HepG2 (cell line): ENCODE measurements around the gene DIABLO. TPM values are rescaled to one million over a fixed set of nuclear protein-coding genes. Genes with fewer than 3 reads are reported as not detected.
A peak's percentile ranks its signal among the peaks of the same experiment; 100 is the strongest.

Source experiments
- AHR ChIP-seq: IDR thresholded peaks from 2 replicates; pipeline ENCODE4 v1.6.1; 2018; ENCODE audit warnings: missing genetic modification reagents, missing compliant biosample characterization
- ARHGAP35 ChIP-seq: sonication (generic); formaldehyde crosslinking; IDR thresholded peaks from 2 replicates; pipeline ENCODE4 v1.9.0; 2022; ENCODE audit warnings: mild to moderate bottlenecking, inconsistent platforms, moderate library complexity, missing genetic modification reagents, borderline replicate concordance
- BHLHE40 ChIP-seq: IDR thresholded peaks from 2 replicates; pipeline ENCODE4 v1.6.1; 2011; ENCODE audit warnings: low read length, improper control_type of control experiment
- DMAP1 ChIP-seq: IDR thresholded peaks from 2 replicates; pipeline ENCODE4 v1.6.1; 2016
- GTF2F1 ChIP-seq: fragments of 150-350 bp; IDR thresholded peaks from 2 replicates; pipeline ENCODE4 v1.6.1; 2014; ENCODE audit warnings: low read length
- HOXA7 ChIP-seq: sonication (generic); formaldehyde crosslinking; IDR thresholded peaks from 2 replicates; pipeline ENCODE4 v1.8.1; 2022; ENCODE audit warnings: mild to moderate bottlenecking, missing genetic modification reagents, moderate library complexity
- KDM2A ChIP-seq: sonication (generic); formaldehyde crosslinking; IDR thresholded peaks from 2 replicates; pipeline ENCODE4 v1.4.0; 2020; ENCODE audit warnings: low read depth, missing genetic modification reagents, borderline replicate concordance
- MBNL3 ChIP-seq: fragments of 250-450 bp; sonication (Bioruptor Pico); conservative IDR thresholded peaks from 2 replicates; pipeline ENCODE4 v1.8.0; 2022; ENCODE audit warnings: mild to moderate bottlenecking, inconsistent platforms
- NFIC ChIP-seq: IDR thresholded peaks from 2 replicates; pipeline ENCODE4 v1.6.1; 2012; ENCODE audit warnings: mild to moderate bottlenecking, low read length, inconsistent platforms
- NR1H2 ChIP-seq: sonication (generic); formaldehyde crosslinking; IDR thresholded peaks from 2 replicates; pipeline ENCODE4 v1.8.1; 2022; ENCODE audit warnings: low read depth, missing genetic modification reagents, borderline replicate concordance
- PITX1 ChIP-seq: sonication (generic); formaldehyde crosslinking; IDR thresholded peaks from 2 replicates; pipeline ENCODE4 v1.5.1; 2020; ENCODE audit warnings: mild to moderate bottlenecking, missing genetic modification reagents
- POLR2AphosphoS2 ChIP-seq: IDR thresholded peaks from 2 replicates; pipeline ENCODE4 v1.6.1; 2011; ENCODE audit warnings: low read depth, low read length, improper control_type of control experiment
- SMARCE1 ChIP-seq: fragments of 450-650 bp; IDR thresholded peaks from 2 replicates; pipeline ENCODE4 v1.6.1; 2017; ENCODE audit warnings: borderline replicate concordance
- ZKSCAN1 ChIP-seq: fragments of 150-350 bp; IDR thresholded peaks from 2 replicates; pipeline ENCODE4 v1.6.1; 2014; ENCODE audit warnings: low read length
- ZNF136 ChIP-seq: sonication (generic); formaldehyde crosslinking; IDR thresholded peaks from 2 replicates; pipeline ENCODE4 v1.8.1; 2022; ENCODE audit warnings: low read depth, mild to moderate bottlenecking, moderate library complexity, missing genetic modification reagents
- ZNF652 ChIP-seq: IDR thresholded peaks from 2 replicates; pipeline ENCODE4 v1.6.1; 2016; ENCODE audit warnings: low read depth, borderline replicate concordance
- ZNF737 ChIP-seq: sonication (generic); formaldehyde crosslinking; IDR thresholded peaks from 2 replicates; pipeline ENCODE4 v1.5.0; 2020; ENCODE audit warnings: missing genetic modification reagents, mild to moderate bottlenecking, borderline replicate concordance
- ZNF75D ChIP-seq: sonication (generic); formaldehyde crosslinking; IDR thresholded peaks from 2 replicates; pipeline ENCODE4 v1.8.1; 2023; ENCODE audit warnings: missing genetic modification reagents, mild to moderate bottlenecking, borderline replicate concordance
- polyA plus RNA-seq, 8 experiments: library from polyadenylated mRNA; depleted of rRNA in 3 of 8; stranded (reverse) in 7 of 8; unstranded in 1 of 8; fragments of >200 nt; fragmentation: Illumina TruSeq in 4 of 8; extraction: Trizol in 4 of 8; gene quantifications; 2 replicates each; pipeline versions ENCODE4 v1.2.1 to v1.2.3, GENCODE V29; 2011 to 2016; ENCODE audit warnings: low read depth in 4 of 8, missing spikeins in 1 of 8, mixed read lengths in 1 of 8; ENCODE audit not compliant: insufficient read depth in 1 of 8
- total RNA-seq, 5 experiments: library from RNA; depleted of rRNA; stranded (reverse); fragments of >200 nt; fragmentation: Illumina TruSeq; extraction: Trizol; gene quantifications; 2 replicates each; pipeline ENCODE4 v1.2.3, GENCODE V29; 2016; ENCODE audit warnings: low read depth in 1 of 5
- TF ChIP-seq, protein P1 (sequence below): sonication (generic); formaldehyde crosslinking; IDR thresholded peaks from 2 replicates; pipeline ENCODE4; 2020; ENCODE audit warnings: missing genetic modification reagents, mild to moderate bottlenecking, borderline replicate concordance
- TF ChIP-seq, protein P2 (sequence below): sonication (generic); formaldehyde crosslinking; conservative IDR thresholded peaks from 2 replicates; pipeline ENCODE4 v1.8.0; 2022; ENCODE audit warnings: mild to moderate bottlenecking, moderate library complexity, missing genetic modification reagents
- TF ChIP-seq, protein P3 (sequence below): sonication (generic); formaldehyde crosslinking; IDR thresholded peaks from 2 replicates; pipeline ENCODE4 v1.8.1; 2023; ENCODE audit warnings: mild to moderate bottlenecking, missing genetic modification reagents
- TF ChIP-seq, protein P4 (sequence below): sonication (generic); formaldehyde crosslinking; IDR thresholded peaks from 2 replicates; pipeline ENCODE4 v1.5.1; 2020; ENCODE audit warnings: missing genetic modification reagents, mild to moderate bottlenecking, borderline replicate concordance

Gene DIABLO
- total and polyA plus RNA-seq, 2 of the 13 experiments (the other 11 are each of a cell fraction or from before 2014, with no cell fraction given), result 20.7 to 70.9 TPM

DNA sequence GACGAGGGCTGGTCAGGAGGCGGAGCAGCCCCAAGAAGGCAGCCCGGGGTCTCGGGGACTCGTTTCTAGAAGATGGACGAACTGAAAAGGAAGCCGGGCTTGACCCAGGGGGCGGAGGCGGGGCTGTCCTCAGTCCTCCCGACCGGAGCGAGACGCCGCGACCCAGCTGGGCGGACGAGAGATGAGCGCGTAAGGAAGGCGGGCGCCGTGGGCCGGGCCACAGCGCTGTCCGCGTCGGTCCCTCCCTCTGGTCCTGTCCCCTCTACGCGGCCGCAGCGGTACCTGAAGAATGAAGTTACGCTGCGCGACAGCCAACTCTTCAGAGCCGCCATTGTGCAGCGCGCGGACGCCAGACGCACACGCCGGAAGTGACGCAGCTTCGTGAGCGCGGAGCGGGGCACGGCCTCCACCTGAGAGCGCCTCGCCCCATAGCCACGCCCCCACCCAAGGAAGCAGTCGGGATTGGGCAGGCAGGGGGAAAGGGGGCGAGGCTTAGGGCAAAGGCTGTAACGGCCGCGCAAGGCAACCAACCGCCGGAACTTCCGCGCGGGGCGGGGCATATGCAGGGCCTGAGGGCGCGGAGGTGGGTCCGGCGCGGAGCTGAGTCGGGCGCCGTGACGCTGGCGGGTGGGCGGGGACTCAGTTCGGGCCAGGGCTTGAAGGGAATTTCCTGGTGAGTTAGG, at the start of gene DIABLO (continued):
- TF ChIP-seq, protein P1, sequence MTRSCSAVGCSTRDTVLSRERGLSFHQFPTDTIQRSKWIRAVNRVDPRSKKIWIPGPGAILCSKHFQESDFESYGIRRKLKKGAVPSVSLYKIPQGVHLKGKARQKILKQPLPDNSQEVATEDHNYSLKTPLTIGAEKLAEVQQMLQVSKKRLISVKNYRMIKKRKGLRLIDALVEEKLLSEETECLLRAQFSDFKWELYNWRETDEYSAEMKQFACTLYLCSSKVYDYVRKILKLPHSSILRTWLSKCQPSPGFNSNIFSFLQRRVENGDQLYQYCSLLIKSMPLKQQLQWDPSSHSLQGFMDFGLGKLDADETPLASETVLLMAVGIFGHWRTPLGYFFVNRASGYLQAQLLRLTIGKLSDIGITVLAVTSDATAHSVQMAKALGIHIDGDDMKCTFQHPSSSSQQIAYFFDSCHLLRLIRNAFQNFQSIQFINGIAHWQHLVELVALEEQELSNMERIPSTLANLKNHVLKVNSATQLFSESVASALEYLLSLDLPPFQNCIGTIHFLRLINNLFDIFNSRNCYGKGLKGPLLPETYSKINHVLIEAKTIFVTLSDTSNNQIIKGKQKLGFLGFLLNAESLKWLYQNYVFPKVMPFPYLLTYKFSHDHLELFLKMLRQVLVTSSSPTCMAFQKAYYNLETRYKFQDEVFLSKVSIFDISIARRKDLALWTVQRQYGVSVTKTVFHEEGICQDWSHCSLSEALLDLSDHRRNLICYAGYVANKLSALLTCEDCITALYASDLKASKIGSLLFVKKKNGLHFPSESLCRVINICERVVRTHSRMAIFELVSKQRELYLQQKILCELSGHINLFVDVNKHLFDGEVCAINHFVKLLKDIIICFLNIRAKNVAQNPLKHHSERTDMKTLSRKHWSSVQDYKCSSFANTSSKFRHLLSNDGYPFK (CRISPR knock-in tag), result peak; percentile 98
- TF ChIP-seq AHR (CRISPR knock-in tag) (0 out of 2 replicates have a peak, but pooled peaks have one; percentile 60), ZNF75D (CRISPR knock-in tag) (no peak), MBNL3 (CRISPR knock-in tag) (no peak), ZNF652 (CRISPR knock-in tag) (no peak), ZNF737 (CRISPR knock-in tag) (no peak), ZKSCAN1 (no peak), KDM2A (peak; percentile 98), POLR2AphosphoS2 (peak; percentile 73; the same call in 1 of the 2 replicates), DMAP1 (CRISPR knock-in tag) (peak; percentile 89), ZNF136 (CRISPR knock-in tag) (no peak), NR1H2 (CRISPR knock-in tag) (no peak), NFIC (no peak), PITX1 (CRISPR knock-in tag) (no peak), HOXA7 (CRISPR knock-in tag) (0 out of 2 replicates have a peak, but pooled peaks have one; percentile 18), GTF2F1 (no peak), BHLHE40 (peak; percentile 39; the same call in 1 of the 2 replicates), SMARCE1 (no peak), ARHGAP35 (CRISPR knock-in tag) (peak; percentile 79; the same call in 1 of the 2 replicates)
- TF ChIP-seq, protein P2, sequence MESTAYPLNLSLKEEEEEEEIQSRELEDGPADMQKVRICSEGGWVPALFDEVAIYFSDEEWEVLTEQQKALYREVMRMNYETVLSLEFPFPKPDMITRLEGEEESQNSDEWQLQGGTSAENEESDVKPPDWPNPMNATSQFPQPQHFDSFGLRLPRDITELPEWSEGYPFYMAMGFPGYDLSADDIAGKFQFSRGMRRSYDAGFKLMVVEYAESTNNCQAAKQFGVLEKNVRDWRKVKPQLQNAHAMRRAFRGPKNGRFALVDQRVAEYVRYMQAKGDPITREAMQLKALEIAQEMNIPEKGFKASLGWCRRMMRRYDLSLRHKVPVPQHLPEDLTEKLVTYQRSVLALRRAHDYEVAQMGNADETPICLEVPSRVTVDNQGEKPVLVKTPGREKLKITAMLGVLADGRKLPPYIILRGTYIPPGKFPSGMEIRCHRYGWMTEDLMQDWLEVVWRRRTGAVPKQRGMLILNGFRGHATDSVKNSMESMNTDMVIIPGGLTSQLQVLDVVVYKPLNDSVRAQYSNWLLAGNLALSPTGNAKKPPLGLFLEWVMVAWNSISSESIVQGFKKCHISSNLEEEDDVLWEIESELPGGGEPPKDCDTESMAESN (CRISPR knock-in tag), result peak; percentile 12; the same call in 1 of the 2 replicates
- TF ChIP-seq, protein P3, sequence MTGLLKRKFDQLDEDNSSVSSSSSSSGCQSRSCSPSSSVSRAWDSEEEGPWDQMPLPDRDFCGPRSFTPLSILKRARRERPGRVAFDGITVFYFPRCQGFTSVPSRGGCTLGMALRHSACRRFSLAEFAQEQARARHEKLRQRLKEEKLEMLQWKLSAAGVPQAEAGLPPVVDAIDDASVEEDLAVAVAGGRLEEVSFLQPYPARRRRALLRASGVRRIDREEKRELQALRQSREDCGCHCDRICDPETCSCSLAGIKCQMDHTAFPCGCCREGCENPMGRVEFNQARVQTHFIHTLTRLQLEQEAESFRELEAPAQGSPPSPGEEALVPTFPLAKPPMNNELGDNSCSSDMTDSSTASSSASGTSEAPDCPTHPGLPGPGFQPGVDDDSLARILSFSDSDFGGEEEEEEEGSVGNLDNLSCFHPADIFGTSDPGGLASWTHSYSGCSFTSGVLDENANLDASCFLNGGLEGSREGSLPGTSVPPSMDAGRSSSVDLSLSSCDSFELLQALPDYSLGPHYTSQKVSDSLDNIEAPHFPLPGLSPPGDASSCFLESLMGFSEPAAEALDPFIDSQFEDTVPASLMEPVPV (CRISPR knock-in tag), result peak; percentile 71; the same call in 1 of the 2 replicates
- TF ChIP-seq, protein P4, sequence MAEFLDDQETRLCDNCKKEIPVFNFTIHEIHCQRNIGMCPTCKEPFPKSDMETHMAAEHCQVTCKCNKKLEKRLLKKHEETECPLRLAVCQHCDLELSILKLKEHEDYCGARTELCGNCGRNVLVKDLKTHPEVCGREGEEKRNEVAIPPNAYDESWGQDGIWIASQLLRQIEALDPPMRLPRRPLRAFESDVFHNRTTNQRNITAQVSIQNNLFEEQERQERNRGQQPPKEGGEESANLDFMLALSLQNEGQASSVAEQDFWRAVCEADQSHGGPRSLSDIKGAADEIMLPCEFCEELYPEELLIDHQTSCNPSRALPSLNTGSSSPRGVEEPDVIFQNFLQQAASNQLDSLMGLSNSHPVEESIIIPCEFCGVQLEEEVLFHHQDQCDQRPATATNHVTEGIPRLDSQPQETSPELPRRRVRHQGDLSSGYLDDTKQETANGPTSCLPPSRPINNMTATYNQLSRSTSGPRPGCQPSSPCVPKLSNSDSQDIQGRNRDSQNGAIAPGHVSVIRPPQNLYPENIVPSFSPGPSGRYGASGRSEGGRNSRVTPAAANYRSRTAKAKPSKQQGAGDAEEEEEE, result peak; percentile 84; the same call in 1 of the 2 replicates
